Muscle layer of duodenum (tissue), 2 donors: ENCODE measurements around the gene FSTL5.
"Not testable (repeated sequence)": the region's sequence is repeated elsewhere in the genome, so short reads cannot be mapped to it uniquely, and the experiment has no call there.

ENCODE experiments used
- H3K27ac ChIP-seq: one replicate; pipeline ENCODE4 v1.7.0; 2013; ENCODE audit warnings: mild to moderate bottlenecking, low read length
- H3K27me3 ChIP-seq: one replicate; pipeline ENCODE4 v1.7.0; 2013; ENCODE audit warnings: low read depth, mild to moderate bottlenecking, control low read depth, low read length
- H3K36me3 ChIP-seq, 2 donors: one replicate each; pipeline ENCODE4 v1.7.0; 2013; ENCODE audit warnings: low read length in 2 of 2, control low read depth in 1 of 2, mild to moderate bottlenecking in 1 of 2; ENCODE audit not compliant: insufficient read depth in 2 of 2, control insufficient read depth in 1 of 2
- H3K4me1 ChIP-seq, 2 donors: one replicate each; pipeline ENCODE4 v1.7.0; 2013; ENCODE audit warnings: low read length in 2 of 2, mild to moderate bottlenecking in 2 of 2, control low read depth in 1 of 2, moderate library complexity in 1 of 2; ENCODE audit not compliant: insufficient read depth in 2 of 2, control insufficient read depth in 1 of 2
- H3K4me3 ChIP-seq, 2 donors: one replicate each; pipeline ENCODE4 v1.7.0; 2013; ENCODE audit warnings: low read length in 2 of 2, low read depth in 1 of 2, mild to moderate bottlenecking in 1 of 2
- H3K9me3 ChIP-seq, 2 donors: one replicate each; pipeline ENCODE4 v1.7.0; 2013; ENCODE audit warnings: low read length in 2 of 2, control low read depth in 1 of 2, mild to moderate bottlenecking in 1 of 2; ENCODE audit not compliant: control insufficient read depth in 1 of 2
- donor health status: healthy.

Gene FSTL5

DNA sequence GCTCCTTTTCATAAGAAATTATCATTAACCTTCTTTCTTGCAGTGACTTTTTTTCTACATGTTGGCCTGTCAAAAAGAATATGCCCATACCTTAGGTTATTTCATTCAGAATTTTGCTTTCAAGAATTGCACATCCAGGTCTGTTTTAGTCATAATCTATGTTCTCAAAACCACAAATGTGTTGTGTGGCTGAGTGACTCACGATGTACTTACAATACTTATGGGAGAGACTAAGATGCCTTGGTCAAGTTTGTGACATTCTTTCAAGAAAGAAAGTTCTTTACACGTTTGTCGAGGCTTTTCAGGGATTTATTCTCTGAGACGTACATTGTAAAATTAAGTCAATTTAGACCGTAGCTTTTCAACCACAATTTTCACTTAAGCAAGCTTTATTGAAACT lies 396.7 kb downstream of the FSTL5 start:
- Histone ChIP-seq H3K27ac (no peak overlapping the region), H3K9me3 (no peaks in the 10 kb centered on the region), H3K4me3 (no peak overlapping the region), H3K4me1 (no peaks in the 10 kb centered on the region), H3K27me3 (no peaks in the 10 kb centered on the region), H3K36me3 (no peaks in the 10 kb centered on the region)

DNA sequence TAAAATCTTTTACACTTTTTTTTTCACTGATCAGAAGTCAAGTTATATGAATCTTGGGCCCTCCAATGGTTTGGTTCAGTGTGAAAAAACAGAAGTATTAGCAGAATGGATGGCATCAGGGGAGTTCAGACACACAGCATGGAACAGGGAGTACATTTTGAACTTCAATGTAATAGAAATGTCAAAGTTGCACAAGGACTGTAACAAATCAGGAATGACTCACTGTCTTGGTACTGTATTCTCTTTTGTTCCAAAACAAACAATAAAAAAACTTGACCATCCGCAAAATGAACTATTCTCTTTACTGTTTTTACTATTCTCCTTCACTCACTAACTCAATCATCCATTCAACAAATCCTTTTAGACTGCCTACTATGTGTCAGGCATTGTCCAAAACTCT lies 401.0 kb downstream of the FSTL5 start:
- no peak overlapping the region for H3K4me3 ChIP-seq
- no peaks in the 10 kb centered on the region for H3K9me3 ChIP-seq
- no peaks in the 10 kb centered on the region for H3K27me3 ChIP-seq
- no peak overlapping the region for H3K27ac ChIP-seq
- H3K4me1 ChIP-seq = no peaks in the 10 kb centered on the region
- no peaks in the 10 kb centered on the region for H3K36me3 ChIP-seq

GRCh38 chr4:161760008-161760407 lies 403.8 kb downstream of the FSTL5 start:
- Histone ChIP-seq H3K4me3 (no peak overlapping the region), H3K36me3 (no peaks in the 10 kb centered on the region), H3K4me1 (no peaks in the 10 kb centered on the region), H3K27ac (no peak overlapping the region), H3K9me3 (no peaks in the 10 kb centered on the region), H3K27me3 (no peaks in the 10 kb centered on the region)

DNA sequence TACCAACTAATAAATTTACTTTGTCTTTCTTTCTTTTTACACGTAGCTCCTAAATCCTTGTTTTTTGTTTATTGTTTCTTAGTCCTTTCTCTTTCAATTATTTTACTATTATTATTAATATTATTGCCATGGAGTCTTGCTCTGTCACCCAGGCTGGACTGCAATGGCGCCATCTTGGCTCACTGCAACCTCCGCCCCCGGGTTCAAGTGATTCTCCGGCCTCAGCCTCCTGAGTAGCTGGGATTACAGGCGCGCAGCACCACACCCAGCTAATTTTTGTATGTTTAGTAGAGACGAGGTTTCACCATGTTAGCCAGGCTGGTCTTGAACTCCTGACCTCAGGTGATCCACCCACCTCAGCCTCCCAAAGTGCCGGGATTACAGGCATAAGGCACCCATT lies 405.4 kb downstream of the FSTL5 start:
- H3K9me3 ChIP-seq, H3K4me3 ChIP-seq, H3K4me1 ChIP-seq: not testable (repeated sequence)

DNA sequence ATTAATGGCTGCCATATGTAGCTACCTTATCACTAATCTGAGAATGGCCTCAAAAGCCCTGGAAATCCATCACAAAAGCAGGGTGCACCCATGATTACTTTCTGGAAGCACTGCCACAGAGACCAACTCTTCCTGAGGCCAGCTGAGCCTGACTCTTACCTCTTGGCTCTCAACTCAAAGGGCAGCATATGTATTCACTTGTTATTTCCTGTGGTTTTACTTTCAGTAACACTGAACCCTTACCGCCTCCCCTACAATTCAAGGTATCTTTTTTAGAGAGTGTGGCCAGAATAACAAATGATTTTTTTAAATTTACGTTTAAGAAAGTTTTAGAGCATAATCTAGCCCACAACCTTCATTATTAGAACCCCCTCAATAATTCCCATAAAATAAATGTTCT lies 434.9 kb downstream of the FSTL5 start:
- no peaks in the 10 kb centered on the region for H3K27me3 ChIP-seq
- no peaks in the 10 kb centered on the region for H3K4me1 ChIP-seq
- no peaks in the 10 kb centered on the region for H3K36me3 ChIP-seq
- H3K27ac ChIP-seq = no peak overlapping the region
- no peak overlapping the region for H3K4me3 ChIP-seq
- no peaks in the 10 kb centered on the region for H3K9me3 ChIP-seq

More for the DNA sequence above, 405.4 kb downstream of the FSTL5 start:
- H3K27me3 ChIP-seq, H3K36me3 ChIP-seq, H3K27ac ChIP-seq: not testable (repeated sequence)

GRCh38 chr4:161721947-161722346 lies 441.9 kb downstream of the FSTL5 start:
- no peaks in the 10 kb centered on the region for H3K27me3 ChIP-seq
- H3K36me3 ChIP-seq = no peaks in the 10 kb centered on the region
- H3K4me3 ChIP-seq = no peak overlapping the region
- H3K9me3 ChIP-seq = no peaks in the 10 kb centered on the region
- no peaks in the 10 kb centered on the region for H3K4me1 ChIP-seq
- H3K27ac ChIP-seq = no peak overlapping the region

- no peaks in the 10 kb centered on the region for H3K27me3 ChIP-seq
- H3K36me3 ChIP-seq = no peaks in the 10 kb centered on the region
- H3K4me1 ChIP-seq = no peaks in the 10 kb centered on the region
- no peak overlapping the region for H3K27ac ChIP-seq
- H3K9me3 ChIP-seq = no peaks in the 10 kb centered on the region
- H3K4me3 ChIP-seq = no peak overlapping the region
These were observed 446.7 kb downstream of the FSTL5 start for GRCh38 chr4:161717084-161717483.

- H3K4me3 ChIP-seq = no peak overlapping the region
- H3K4me1 ChIP-seq = no peaks in the 10 kb centered on the region
- H3K27ac ChIP-seq = no peak overlapping the region
- no peaks in the 10 kb centered on the region for H3K27me3 ChIP-seq
- no peaks in the 10 kb centered on the region for H3K9me3 ChIP-seq
- no peaks in the 10 kb centered on the region for H3K36me3 ChIP-seq
These were observed 448.9 kb downstream of the FSTL5 start for GRCh38 chr4:161714931-161715330.

GRCh38 chr4:161714022-161714751 lies 449.6 kb downstream of the FSTL5 start:
- no peaks in the 10 kb centered on the region for H3K27me3 ChIP-seq
- H3K4me3 ChIP-seq = no peak overlapping the region
- no peaks in the 10 kb centered on the region for H3K4me1 ChIP-seq
- no peaks in the 10 kb centered on the region for H3K36me3 ChIP-seq
- no peak overlapping the region for H3K27ac ChIP-seq
- H3K9me3 ChIP-seq = no peaks in the 10 kb centered on the region

GRCh38 chr4:161704653-161705052 lies 459.1 kb downstream of the FSTL5 start:
- H3K27ac ChIP-seq = no peak overlapping the region
- no peak overlapping the region for H3K4me3 ChIP-seq
- H3K4me1 ChIP-seq = no peaks in the 10 kb centered on the region
- H3K9me3 ChIP-seq = no peaks in the 10 kb centered on the region
- H3K27me3 ChIP-seq = no peaks in the 10 kb centered on the region
- no peaks in the 10 kb centered on the region for H3K36me3 ChIP-seq

DNA sequence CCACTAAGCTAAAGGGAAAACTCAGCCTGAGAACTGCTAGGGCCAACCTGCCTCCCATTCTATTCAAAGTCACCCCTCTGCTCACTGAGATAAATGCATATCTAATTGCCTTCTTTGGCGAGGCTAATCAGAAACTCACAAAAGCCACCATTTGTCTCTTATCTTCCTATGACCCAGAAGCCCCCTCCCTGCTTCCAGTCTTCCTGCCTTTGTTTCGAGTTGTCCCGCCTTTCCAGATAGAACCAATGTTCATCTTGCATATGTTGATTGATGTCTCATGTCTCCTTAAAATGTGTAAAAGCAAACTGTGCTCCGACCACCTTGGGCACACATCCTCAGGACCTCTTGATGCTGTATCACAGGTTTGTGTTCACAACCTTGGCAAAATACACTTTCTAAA lies 459.8 kb downstream of the FSTL5 start:
- Histone ChIP-seq H3K36me3 (no peaks in the 10 kb centered on the region), H3K4me1 (no peaks in the 10 kb centered on the region), H3K4me3 (no peak overlapping the region), H3K9me3 (no peaks in the 10 kb centered on the region), H3K27ac (no peak overlapping the region), H3K27me3 (no peaks in the 10 kb centered on the region)

- no peak overlapping the region for H3K27ac ChIP-seq
- H3K27me3 ChIP-seq = no peaks in the 10 kb centered on the region
- no peaks in the 10 kb centered on the region for H3K4me1 ChIP-seq
- no peaks in the 10 kb centered on the region for H3K9me3 ChIP-seq
- H3K36me3 ChIP-seq = no peaks in the 10 kb centered on the region
- H3K4me3 ChIP-seq = no peak overlapping the region
These were observed 461.5 kb downstream of the FSTL5 start for GRCh38 chr4:161702287-161702686.
